GM04504 (cell line): ENCODE results near the gene TSHZ1.
A peak's percentile ranks its signal among the peaks of the same experiment; 100 is the strongest.

Experiments used
- DNase-seq: peaks from one replicate; pipeline ENCODE4 v3.0.0-alpha.2; 2012; ENCODE audit warnings: low read depth

Gene TSHZ1

DNA sequence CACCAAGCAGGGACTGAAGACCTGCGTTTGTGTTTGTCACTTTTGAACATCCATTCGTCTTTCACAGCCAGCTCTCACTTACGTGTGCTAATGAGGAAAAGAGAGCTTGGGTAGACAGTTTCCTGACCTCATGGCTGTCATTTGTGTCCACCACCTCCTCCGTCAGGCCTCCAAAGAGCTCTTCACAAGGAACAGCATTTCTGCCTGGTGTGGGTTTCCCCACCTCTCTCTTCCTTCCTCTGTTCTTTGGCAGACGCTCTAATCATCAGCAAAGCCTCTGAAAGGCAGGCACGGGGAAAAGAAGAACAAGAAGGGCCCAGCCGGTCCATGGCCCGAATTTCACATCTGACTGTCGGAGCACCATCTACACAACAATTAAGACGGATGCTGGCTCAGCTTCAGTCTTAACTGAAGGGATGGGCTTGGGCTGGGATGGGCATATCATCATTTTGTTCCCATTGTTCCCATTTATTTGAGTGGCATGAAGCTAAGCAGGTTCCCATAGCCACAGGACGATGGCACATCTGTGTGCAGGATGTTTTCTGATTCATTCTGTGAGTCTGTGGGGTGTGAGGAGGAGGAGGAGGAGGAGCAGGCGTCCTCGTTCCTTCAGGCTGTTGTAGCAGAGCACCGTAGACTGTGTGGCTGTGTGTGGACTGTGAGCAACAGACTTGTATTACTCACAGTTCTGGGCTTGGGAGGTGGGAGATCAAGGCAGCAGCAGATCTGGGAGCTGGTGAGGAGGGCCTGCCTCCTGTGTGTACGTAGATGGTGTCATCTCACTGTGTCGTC lies 66.4 kb downstream of the TSHZ1 start:
- DNase-seq = peak; percentile 70

DNA sequence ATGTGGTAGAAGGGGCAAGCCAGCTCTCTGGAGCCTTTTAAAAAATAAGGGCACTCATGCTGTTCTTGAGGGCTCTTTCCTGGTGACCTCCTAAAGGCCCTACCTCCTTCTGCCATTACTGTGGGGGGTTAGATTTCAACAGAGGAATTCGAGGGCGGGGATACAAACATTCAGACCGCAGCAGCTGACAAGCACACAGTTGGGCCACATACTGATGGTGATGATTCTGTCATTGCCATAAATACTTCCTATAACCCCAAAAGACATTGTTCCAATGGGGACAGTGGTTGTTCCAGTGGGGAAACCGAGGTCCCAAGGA lies 67.0 kb downstream of the TSHZ1 start:
- DNase-seq = no peak

DNA sequence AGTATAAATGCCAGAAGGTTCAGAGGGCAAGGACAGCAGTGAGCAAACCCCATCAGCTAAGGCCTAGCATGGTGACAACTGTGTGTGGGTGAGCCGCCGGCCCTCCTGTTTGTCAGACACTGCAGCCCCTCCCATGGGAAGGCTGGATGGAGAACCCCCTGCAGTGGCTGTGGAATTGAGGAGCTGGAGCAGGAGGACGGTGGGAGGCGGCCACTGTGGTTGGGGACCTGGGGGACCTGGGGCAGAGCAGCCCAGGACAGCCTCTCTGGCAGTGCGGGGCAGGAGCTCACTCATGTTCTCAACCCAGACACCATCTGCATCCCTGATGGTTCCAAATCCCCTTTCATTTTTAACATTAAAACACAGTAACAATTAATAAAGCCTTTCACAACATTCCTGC lies 68.8 kb downstream of the TSHZ1 start:
- no peak for DNase-seq

DNA sequence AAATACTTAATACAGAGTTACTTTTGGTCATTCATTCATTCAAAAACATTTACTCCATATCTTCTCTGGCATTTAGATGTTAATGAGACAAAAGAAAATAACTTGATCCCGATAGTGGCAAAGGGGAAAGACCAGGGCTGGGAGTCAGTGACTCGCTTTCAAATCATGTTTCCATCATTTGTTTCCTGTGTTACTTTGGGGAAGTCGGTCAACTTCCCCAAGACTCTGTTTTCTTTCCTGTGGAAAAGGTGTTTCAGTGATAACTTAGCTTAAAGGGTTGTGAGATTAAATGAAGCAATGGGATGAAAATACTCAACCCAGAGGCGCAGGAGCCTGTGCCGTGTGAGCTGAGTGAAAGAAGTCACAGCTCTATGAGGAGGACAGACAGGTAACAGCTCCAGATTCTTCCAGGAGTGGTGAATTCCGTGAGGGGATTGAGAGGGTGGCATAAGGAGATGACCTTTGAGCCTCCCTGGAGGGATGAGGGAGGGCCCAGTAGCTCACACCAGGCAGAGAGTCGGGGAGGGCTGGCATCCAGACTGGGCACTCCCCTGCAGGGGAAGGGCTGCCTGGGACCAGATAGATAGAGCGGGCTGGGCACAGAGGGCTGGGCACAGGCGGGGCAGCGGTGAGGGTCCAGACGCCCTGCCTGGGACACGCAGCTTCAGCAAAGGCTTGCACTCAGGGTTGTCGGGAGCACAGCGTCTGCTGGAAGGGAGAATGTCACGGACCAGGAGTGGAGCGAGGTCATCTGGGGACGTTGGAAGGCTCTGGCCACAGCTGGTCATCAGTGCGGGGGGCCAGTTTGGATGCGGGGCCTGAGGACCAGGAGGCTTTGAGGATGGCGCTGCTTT lies 70.1 kb downstream of the TSHZ1 start:
- DNase-seq = no peak

DNA sequence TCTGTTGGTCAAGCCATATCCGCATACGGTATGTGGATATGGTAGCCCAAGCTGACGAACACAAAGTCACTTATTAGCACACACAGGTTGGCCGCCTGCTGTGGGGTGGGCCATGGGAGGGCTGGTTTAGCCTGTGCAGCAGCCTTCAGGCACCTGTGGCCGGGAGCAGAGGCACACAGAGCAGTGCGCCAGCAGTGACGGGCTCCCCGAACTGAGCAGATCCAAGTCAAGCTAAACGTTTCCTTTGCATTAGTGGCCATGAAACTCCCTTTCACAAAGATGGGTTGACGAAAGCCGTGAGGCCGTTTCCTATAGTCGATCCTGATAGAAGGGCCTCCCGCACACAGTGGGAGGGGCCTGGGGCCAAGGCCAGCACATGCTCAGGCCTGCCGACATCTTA lies 72.1 kb downstream of the TSHZ1 start:
- DNase-seq = no peak

DNA sequence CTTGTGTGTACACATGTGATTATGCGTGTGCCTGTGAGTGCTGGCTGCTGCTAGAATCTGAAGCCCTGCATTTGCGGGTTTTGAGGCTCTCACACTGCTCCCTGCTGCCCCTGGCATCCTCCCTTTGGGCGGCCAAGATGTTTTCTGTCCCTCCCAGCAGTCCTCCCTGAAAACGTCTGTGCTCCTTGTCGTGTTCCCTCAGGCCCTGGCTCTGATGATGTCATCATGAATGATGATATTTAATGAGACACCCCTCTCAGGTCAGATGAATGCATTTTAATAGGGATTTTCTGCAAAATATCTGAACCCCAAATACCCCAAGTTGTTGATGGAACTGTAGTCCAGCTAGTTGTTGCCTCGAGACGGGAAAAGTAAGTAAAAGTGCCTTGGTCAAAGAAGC lies 73.1 kb downstream of the TSHZ1 start:
- no peak for DNase-seq

DNA sequence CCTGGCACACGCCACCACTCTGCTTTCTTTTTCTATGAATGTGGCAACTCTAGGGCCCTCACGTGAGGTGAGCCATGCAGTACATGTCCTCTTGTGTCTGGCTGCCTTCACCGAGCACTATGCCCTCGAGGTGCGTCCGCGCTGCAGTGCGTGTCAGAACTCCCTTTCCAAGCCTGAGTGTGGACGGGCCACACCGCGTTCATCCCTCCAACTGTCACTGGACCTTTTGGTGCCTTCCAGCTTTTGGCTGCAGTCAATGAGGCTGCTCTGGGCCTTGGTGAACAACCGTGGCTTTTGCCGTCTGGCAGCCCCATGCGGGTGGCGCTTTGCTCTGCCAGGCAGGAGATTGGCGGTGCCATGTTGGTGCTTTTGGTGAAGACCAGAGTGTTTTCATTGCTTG lies 74.0 kb downstream of the TSHZ1 start:
- no peak for DNase-seq

DNA sequence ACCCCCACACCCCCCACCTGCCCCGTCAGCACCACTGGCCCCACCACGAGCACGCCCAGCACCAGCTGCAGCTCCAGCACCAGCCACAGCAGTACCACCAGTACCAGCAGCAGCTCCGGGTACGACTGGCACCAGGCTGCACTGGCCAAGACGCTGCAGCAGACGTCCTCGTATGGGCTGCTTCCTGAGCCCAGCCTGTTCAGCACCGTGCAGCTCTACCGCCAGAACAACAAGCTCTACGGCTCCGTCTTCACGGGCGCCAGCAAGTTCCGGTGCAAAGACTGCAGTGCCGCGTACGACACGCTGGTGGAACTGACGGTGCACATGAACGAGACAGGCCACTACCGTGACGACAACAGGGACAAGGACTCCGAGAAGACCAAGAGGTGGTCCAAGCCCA lies 75.3 kb downstream of the TSHZ1 start:
- no peak for DNase-seq

DNA sequence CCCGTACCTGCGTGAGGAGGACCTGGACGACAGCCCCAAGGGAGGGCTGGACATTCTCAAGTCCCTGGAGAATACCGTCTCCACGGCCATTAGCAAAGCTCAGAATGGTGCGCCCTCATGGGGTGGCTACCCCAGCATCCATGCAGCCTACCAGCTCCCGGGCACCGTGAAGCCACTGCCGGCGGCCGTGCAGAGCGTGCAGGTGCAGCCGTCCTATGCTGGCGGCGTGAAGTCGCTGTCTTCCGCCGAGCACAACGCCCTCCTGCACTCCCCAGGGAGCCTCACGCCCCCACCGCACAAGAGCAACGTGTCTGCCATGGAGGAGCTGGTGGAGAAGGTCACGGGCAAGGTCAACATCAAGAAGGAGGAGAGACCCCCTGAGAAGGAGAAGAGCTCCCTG lies 76.4 kb downstream of the TSHZ1 start:
- DNase-seq = no peak

DNA sequence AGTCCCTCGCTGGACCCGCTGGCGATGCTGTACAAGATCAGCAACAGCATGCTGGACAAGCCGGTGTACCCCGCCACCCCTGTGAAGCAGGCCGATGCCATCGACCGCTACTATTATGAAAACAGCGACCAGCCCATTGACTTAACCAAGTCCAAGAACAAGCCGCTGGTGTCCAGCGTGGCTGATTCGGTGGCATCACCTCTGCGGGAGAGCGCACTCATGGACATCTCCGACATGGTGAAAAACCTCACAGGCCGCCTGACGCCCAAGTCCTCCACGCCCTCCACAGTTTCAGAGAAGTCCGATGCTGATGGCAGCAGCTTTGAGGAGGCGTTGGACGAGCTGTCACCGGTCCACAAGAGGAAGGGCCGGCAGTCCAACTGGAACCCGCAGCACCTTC lies 77.1 kb downstream of the TSHZ1 start:
- no peak for DNase-seq

DNA sequence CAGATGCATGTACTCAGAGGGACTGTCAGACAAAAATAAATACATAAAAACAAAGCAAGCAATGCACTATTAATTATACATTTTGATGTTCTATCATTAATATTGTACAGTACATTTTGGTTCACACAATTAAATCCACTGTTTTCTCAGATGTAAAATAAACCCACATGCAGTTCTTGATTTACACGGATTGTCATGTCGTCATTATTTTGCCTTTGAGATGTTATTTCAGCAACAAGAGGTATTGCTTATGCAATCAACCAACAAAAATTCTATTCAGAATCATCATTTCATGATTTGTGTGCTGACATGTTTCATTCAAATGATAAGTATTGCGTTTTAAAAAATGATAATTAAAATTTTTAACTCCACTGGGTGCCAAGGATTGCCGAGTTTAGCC lies 79.2 kb downstream of the TSHZ1 start:
- no peak for DNase-seq

DNA sequence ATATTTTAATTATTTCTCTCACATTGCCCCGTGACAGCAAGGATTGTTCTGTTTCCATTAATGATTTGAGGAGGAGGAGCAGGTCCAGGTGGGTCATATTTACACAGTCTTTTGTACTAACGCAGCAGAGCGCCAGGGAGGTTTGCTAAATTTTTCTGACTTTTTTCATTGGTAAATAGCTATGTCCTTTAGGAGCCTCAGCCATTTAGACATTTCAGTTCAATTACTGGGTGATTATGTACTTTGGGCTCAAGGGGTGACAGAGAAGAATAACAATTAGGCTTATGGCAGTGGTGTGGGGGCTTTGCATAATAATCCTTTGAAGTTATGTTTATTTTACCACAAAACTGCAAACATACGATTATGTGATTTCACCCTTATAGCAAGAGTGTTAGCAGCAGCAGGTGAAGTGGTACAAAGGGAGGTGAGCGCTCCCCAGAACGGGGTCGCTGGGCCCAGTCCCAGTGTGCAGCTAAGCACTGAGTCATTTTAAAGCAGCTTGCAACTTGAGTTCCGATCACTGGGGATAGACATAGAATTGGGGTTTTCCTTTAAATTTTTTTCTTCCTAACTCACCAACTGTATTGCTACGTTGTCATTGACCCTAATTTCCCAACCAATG lies 80.3 kb downstream of the TSHZ1 start:
- DNase-seq = no peak

DNA sequence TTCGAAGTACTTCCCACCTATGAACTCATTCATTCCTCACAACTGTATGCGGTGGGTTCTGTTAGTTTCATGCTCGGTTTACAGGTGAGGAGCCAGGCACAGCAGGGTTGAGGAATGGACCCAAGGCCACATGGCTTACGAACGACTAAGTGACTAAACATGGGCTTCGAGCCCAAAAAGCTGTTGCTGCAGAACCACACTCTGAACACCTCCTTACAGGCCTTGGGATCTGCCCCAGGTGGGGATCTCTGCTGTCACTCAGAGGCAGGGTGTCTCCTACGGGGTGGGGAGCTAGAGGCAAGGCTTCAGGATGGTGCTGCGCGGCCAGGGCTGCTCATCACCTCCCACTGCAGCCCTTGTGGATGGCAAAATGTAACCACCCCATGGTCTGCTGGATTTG lies 80.9 kb downstream of the TSHZ1 start:
- DNase-seq = no peak

DNA sequence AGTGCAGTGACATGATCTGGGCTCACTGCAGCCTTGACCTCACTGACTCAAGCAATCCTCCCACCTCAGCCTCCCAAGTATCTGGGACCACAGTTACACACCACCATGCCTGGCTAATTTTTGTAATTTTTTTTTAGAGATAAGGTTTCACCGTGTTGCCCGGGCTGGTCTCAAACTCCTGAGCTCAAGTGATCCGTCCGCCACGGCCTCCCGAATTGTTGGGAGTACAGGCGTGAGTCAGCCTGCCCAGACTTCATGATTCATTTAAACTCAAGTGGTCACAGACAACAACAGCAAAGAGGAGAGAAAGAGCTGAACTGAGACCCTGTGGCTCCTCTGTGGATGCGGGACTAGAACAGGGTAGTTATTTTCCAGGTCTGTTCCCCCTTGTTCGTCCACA lies 83.0 kb downstream of the TSHZ1 start:
- no peak for DNase-seq

DNA sequence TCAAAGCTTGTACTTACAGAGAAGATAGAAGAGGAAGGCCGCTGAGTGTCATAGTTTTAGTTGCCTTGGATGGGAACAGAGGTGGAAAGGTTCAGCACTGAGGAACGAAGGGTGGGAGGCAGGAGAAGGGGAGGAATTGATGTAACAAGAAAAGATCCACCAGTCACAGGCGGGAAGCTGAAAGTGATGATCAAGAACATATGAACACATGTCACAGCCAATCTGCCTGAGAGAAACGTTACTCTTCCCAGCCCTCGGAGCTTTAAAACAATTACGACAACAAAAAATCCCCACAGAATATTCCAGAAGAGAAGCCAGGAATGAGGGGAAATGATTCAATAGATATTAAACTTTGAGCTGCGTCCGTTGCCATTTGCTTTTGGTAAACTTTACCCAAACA lies 87.1 kb downstream of the TSHZ1 start:
- no peak for DNase-seq

DNA sequence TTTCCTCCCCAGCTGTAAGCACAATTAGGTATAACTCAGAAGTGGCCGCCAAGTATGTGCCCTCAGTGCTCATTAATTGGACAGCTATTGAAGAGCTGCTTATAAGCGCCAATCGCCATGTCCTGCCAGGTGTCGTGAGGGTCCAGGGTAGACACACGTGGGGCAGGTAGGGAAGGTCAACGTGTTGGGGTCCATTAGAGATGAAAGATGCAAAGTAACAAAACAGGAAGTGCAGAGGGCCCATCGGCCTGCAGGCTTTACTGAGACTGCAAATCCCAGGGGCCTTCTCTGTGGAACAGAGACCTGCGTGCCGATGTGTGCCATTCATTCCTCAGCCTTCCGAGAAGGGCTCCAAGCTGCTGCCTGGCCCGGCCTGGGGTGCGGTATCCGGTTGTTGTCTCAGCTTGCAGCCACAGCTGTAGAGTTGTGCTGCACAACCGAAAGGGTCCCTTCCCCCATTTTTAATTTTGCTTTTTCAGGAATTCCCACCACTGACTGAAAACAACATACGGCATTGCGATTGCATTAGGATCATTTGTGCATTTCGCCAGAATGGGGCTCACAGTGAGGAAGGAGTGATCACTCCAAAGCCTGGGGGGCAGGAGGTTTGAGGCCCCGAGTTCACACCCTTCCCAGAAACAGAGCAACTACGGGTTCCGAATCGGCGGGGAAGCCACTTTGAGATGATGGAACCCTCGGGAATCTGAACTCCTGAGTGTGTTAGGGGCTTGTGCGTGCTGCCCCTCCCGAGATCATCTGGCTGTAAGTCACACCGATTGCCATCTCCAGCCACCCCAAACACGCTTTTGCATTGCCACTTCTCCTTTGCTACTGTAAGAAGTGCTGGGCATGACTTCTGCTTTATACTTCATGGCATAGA lies 94.3 kb downstream of the TSHZ1 start:
- DNase-seq = no peak

DNA sequence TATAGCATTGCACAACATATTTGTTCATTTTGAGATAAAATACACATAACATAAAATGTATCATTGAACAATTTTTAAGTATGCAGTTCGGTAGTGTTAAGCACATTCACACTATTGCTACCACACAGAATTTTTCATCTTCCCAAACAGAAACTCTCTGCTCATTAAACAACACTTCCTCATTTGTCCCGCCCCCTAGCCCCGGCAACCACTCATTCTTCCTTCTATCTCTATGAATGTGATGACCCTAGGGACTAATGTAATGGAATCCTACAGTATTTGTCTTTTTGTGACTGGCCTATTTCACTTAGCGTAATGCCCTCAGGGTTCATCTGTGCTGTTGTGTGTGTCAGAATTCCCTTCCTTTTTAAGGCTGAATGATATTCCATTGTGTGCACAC lies 95.4 kb downstream of the TSHZ1 start:
- no peak for DNase-seq

DNA sequence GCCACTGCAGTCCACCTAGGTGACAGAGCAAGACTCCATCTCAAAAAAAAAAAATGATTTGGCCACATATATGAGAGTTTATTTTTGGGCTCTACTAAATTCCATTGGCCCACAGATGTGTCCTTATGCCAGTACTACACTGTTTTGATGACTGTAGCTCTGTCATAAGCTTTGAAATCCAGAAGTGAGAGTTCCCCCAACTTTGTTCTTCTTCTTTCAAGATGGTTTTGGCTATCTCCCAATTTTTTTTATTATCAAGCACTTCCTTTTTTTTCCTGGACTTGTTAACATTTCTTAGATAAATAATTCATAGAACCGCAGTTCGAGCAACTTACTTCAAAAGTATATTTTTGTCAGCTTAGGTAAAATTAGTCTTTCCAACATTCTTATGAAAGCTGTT lies 96.9 kb downstream of the TSHZ1 start:
- no peak for DNase-seq

DNA sequence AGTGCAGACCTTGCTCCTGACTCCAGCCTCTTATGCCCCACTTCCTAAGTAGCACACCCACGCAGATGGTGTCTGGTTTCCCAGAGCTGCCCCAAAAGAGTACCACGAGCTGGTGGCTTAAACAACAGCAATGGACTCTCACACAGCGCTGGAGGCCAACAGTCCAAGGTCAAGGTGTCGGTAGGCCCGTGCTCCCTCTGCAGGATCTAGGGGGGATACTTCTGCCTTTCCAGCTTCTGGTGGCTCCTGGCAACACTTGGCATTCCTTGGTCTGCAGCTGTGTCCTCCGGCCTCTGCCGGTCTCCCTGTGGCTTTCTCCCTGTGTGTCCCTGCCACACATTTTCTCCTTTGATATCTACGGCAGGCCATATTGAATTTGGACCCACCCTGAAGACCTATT lies 99.0 kb downstream of the TSHZ1 start:
- no peak for DNase-seq

DNA sequence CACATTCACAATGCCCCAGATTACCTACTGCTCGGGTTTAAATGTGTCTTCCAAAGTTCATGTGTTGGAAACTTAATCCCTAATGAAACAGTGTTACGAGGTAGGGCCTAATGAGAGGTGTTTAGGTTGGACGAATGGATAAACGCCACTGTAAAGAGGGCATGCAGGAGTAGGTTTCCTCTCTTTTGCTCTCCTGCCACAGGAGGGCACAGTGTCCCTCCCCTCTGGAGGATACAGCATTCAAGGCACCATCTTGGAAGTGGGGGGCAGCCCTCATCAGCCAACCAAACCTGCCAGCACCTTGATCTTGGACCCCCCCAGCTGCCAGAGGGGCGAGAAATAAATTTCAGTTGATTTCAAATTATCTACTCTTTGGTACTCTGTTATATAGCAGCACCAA lies 103.5 kb downstream of the TSHZ1 start:
- no peak for DNase-seq

DNA sequence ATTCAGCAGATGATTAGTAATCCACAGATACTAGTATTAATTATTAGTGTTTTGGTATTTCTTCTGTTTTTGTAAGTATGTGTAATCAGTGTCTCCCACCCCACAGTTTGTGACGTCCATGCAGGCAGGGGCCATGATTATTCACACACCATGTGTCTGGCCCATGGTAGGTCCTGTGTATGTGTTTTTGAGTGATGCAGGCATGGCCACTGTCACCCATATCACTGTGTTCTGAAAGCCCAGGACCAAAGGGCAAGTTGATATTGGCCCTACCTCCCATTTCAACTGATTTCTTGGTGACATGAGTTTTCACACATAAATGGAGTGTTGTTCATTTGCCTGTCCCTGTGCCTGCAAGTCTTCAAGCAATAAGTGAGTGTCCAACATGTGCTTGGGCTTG lies 104.0 kb downstream of the TSHZ1 start:
- no peak for DNase-seq

DNA sequence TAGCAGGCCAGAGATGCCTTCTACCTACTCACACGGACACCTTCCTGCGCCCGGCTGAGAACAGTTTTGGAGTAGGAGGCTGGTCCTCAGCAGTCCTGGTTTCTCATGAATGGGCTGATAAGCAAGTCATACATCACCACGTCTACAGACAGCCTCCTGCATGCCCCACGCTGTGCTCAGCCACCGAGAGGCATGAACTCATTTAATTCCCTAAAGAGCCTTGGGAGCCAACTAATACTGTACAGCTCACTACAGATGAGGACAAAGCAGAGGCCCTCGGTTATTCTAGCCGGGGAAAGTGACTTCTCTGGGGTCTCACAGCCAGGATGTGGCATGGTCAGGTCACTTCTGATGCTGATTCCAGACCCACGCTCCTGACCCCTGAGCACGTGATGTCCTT lies 105.6 kb downstream of the TSHZ1 start:
- no peak for DNase-seq
